ENCODE results near the gene NAA80.

GRCh38 chr3:50341996-50342650 lies 42.9 kb upstream of the NAA80 start:
- TF ChIP-seq CTCF (IDR thresholded peaks at IDR 0.05) (no peak), EZH2 (IDR thresholded peaks at IDR 0.05) (no peak), EZH2phosphoT487 (IDR thresholded peaks at IDR 0.05) (no peak)
